Stomach (tissue), 9 donors: ENCODE measurements around the gene LAMP5. TPM values are rescaled to one million over a fixed set of nuclear protein-coding genes. Genes with fewer than 3 reads are reported as not detected.

Source experiments
- DNase-seq, 2 donors: peaks; one replicate each; pipeline versions ENCODE4 v3.0.0 to v3.0.0-alpha.2; 2013 to 2019
- H3K27ac ChIP-seq, 5 donors: fragments of 200-600 bp in 4 of 5; sonication (generic) in 4 of 5; one replicate each; pipeline ENCODE4 v1.5.1; 2013 to 2019; ENCODE audit warnings: mild to moderate bottlenecking in 1 of 5, moderate library complexity in 1 of 5
- H3K27me3 ChIP-seq, 3 donors: fragments of 200-600 bp; sonication (generic); one replicate each; pipeline ENCODE4 v1.5.1; 2017 to 2019; ENCODE audit warnings: mixed run types in 1 of 3
- H3K36me3 ChIP-seq, 4 donors: fragments of 200-600 bp; sonication (generic); 1 replicate in 3 of 4; 2 replicates in 1 of 4; pipeline ENCODE4 v1.5.1; 2016 to 2019
- H3K4me1 ChIP-seq, 4 donors: fragments of 200-600 bp; sonication (generic); one replicate each; pipeline ENCODE4 v1.5.1; 2016 to 2019
- H3K4me3 ChIP-seq, 4 donors: fragments of 200-600 bp; sonication (generic) in 3 of 4; one replicate each; pipeline ENCODE4 v1.5.1; 2016 to 2019; ENCODE audit warnings: mild to moderate bottlenecking in 1 of 4
- H3K9me3 ChIP-seq, 4 donors: fragments of 200-600 bp; sonication (generic); one replicate each; pipeline ENCODE4 v1.5.1; 2016 to 2019
- EP300 ChIP-seq: sonication (generic); formaldehyde crosslinking; IDR thresholded peaks from one replicate; pipeline ENCODE4 v1.6.1; 2017; ENCODE audit warnings: antibody characterized with exemption
- POLR2A ChIP-seq, 4 donors: fragments of 450-650 bp; IDR thresholded peaks; one replicate each; pipeline ENCODE4 v1.6.1; 2016; ENCODE audit warnings: antibody characterized with exemption in 4 of 4, control low read depth in 2 of 4, mild to moderate bottlenecking in 1 of 4, moderate library complexity in 1 of 4
- POLR2AphosphoS5 ChIP-seq, 3 donors: sonication (generic); formaldehyde crosslinking; IDR thresholded peaks; one replicate each; pipeline ENCODE4 v1.6.1; 2016; ENCODE audit warnings: antibody characterized with exemption in 3 of 3
- WGBS, 5 donors: extraction: QIAGEN DNeasy Blood & Tissue Kit in 3 of 5; methylation state at CpG; one replicate each; pipeline versions ENCODE4 v1.1.5 to v1.1.7; 2013 to 2018; 5-methylcytosine and 5-hydroxymethylcytosine counted together
- intact Hi-C: fragments of 100-400 bp; cut with DNase I; formaldehyde crosslinking; loops from one replicate; pipeline ENCODE4 v1.15.1; 2023; ENCODE audit warnings: low total_unique reads
- polyA plus RNA-seq, 3 donors: library from polyadenylated mRNA; stranded (reverse); fragments of 200-250 nt; gene quantifications; one replicate each; pipeline ENCODE4 v1.2.3, GENCODE V29; 2013
- total RNA-seq, 5 donors: library from RNA; depleted of rRNA; stranded (reverse); fragments of >200 nt; gene quantifications; one replicate each; pipeline versions ENCODE4 v1.1.0 to v1.2.3, GENCODE V29; 2014 to 2016
- TF ChIP-seq, protein P1 (sequence below), 7 experiments: fragments of 450-650 bp in 4 of 7; fragments of 200-600 bp in 3 of 7; sonication (generic) in 3 of 7; IDR thresholded peaks; one replicate each; pipeline ENCODE4 v1.5.1; 2016 to 2019; ENCODE audit warnings: antibody characterized with exemption in 7 of 7, control low read depth in 2 of 7, mild to moderate bottlenecking in 1 of 7
- donor health status: healthy with polysubstance abuse.
- donor health status: Bipolar disorder and iron deficiency.
- donor health status: healthy.

Gene LAMP5
- total and polyA plus RNA-seq, 8 donors, result 0.20 to 2.9 (median 0.52) TPM; not detected in 4

DNA sequence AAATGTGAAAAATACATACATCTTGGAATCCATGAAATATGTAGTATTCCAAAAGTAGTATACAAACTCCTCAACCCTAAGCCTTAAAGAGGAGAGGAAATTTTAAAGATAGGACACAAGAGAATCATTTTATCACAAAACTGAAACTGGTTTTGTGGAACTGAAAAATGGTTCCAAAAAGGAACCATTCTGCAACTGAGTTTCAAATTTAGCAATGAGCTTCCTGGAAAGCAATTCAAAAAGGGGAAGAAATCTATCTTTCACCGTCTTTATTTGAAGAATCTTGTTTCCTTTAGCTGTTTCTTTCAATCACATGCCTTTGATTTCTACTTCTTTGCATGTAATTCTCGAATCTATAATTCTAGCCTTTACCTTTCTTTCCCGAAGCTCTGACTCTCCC lies 32.2 kb upstream of the LAMP5 start:
- TF ChIP-seq POLR2A (IDR thresholded peaks at IDR 0.05) (no peak), EP300 (no peak), POLR2AphosphoS5 (IDR thresholded peaks at IDR 0.05) (no peak)
- TF ChIP-seq, protein P1, sequence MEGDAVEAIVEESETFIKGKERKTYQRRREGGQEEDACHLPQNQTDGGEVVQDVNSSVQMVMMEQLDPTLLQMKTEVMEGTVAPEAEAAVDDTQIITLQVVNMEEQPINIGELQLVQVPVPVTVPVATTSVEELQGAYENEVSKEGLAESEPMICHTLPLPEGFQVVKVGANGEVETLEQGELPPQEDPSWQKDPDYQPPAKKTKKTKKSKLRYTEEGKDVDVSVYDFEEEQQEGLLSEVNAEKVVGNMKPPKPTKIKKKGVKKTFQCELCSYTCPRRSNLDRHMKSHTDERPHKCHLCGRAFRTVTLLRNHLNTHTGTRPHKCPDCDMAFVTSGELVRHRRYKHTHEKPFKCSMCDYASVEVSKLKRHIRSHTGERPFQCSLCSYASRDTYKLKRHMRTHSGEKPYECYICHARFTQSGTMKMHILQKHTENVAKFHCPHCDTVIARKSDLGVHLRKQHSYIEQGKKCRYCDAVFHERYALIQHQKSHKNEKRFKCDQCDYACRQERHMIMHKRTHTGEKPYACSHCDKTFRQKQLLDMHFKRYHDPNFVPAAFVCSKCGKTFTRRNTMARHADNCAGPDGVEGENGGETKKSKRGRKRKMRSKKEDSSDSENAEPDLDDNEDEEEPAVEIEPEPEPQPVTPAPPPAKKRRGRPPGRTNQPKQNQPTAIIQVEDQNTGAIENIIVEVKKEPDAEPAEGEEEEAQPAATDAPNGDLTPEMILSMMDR (IDR thresholded peaks at IDR 0.05), result no peak
- H3K9me3 ChIP-seq, result no peaks in the 10 kb centered on the region
- no peaks in the 10 kb centered on the region for H3K4me1 ChIP-seq
- no peak overlapping the region for H3K4me3 ChIP-seq
- 77 to 86% (median 81%) methylated on average over 3 of the region's 3 CpGs for WGBS, 5 donors
- no peaks in the 10 kb centered on the region for H3K27me3 ChIP-seq
- DNase-seq, result no peak
- H3K36me3 ChIP-seq, result peaks cover 0 to 7% (median 4%) of the 10 kb centered on the region in 4 donors
- intact Hi-C loops, result no loop called here
- H3K27ac ChIP-seq, result no peak overlapping the region

DNA sequence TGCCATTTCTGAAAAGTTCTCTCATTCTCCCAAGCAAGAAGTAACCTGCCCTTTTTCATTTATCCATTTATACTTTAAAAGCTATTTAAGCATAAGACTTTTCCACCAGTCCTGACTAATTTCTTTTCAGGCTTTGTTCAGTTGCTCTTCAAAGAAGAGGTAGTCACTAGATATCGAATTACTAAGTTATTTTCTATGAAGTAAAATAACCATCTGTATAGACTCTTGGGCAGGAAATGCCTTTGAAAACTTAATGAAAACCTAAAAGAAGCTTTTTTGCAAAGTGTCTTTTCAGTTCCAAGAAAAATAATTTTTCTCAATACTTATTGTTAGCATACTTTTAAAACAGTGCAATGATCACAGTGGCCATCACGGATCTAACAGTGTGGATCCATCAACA lies 31.3 kb upstream of the LAMP5 start:
- WGBS, 5 donors, result 76 to 91% (median 87%) methylated on average over 2 of the region's 2 CpGs
- Histone ChIP-seq H3K4me1 (no peaks in the 10 kb centered on the region), H3K36me3 (peaks cover 0 to 7% (median 3%) of the 10 kb centered on the region in 4 donors), H3K9me3 (no peaks in the 10 kb centered on the region), H3K4me3 (no peak overlapping the region), H3K27me3 (no peaks in the 10 kb centered on the region), H3K27ac (no peak overlapping the region)
- intact Hi-C loops, result no loop called here
- DNase-seq, result no peak
- TF ChIP-seq, protein P1 (IDR thresholded peaks at IDR 0.05), result no peak
- TF ChIP-seq EP300, result no peak
- TF ChIP-seq POLR2A (IDR thresholded peaks at IDR 0.05), result no peak
- TF ChIP-seq POLR2AphosphoS5 (IDR thresholded peaks at IDR 0.05), result no peak

DNA sequence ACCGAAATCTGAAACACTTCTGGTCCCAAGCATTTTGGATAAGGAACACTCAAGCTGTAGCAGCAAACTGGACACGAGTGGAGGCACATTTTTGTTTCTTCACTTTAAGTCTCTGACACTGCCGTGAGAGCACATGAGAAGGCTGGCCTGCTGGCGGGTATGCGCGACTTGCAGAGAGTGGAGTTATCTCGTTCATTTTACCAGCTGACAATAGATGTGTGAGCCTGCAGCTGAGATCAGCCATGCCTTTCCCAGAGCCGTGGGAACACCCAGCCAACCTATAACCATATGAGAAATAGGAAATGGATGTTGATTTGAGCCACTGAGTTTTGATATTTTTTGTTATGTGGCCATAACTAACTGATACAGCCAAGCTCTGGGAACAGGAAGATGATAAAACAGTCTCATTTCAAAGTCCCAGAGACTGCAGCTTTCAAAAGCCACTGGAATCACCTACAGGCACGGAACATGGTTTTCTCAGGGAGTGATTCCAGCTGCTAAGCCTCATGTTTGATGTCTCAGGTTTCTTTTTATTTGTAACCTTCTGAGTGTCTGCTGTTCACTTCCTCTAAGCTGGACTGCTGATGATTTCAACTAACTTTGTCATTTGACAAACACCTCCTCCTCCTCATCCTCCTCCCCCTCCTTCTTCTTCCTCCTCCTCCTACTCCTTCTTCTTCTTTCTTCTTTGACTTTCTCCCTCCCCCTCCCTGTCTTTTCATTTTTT lies 28.6 kb upstream of the LAMP5 start:
- DNase-seq, result no peak
- no peaks in the 10 kb centered on the region for H3K9me3 ChIP-seq
- 76 to 82% (median 77%) methylated on average over 9 of the region's 9 CpGs for WGBS, 5 donors
- H3K27me3 ChIP-seq, result no peaks in the 10 kb centered on the region
- no peaks in the 10 kb centered on the region for H3K36me3 ChIP-seq
- H3K4me3 ChIP-seq, result no peak overlapping the region
- intact Hi-C loops, result no loop called here
- no peaks in the 10 kb centered on the region for H3K4me1 ChIP-seq
- no peak overlapping the region for H3K27ac ChIP-seq
- TF ChIP-seq POLR2AphosphoS5 (IDR thresholded peaks at IDR 0.05), result no peak

DNA sequence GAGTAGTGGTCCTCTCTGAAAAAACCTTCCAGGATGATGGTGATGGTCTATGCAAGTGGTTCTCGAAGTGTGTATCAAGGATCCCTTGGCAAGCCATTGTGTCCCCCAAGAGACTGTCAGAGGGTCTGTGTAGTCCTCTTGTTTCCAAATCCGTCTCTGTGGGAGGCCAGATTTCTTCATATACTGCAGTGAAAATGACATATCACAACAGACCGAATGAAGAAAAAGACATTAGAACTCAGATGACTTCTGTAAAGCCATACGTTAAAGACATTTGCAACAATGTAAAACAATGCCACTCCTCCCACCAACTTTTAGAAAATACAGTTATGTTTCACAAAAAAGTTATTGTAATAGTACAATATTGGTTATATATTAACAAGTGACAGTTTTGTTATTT lies 27.2 kb upstream of the LAMP5 start:
- H3K4me3 ChIP-seq, result no peak overlapping the region
- WGBS, 5 donors, result 77 to 89% (median 86%) methylated on average over 4 of the region's 4 CpGs
- no peaks in the 10 kb centered on the region for H3K36me3 ChIP-seq
- intact Hi-C loops, result no loop called here
- no peaks in the 10 kb centered on the region for H3K9me3 ChIP-seq
- no peaks in the 10 kb centered on the region for H3K27me3 ChIP-seq
- TF ChIP-seq POLR2AphosphoS5 (IDR thresholded peaks at IDR 0.05), result no peak
- TF ChIP-seq, protein P1 (IDR thresholded peaks at IDR 0.05), result no peak
- no peak for TF ChIP-seq POLR2A (IDR thresholded peaks at IDR 0.05)
- no peak for TF ChIP-seq EP300
- no peak for DNase-seq
- no peak overlapping the region for H3K27ac ChIP-seq
- no peaks in the 10 kb centered on the region for H3K4me1 ChIP-seq

DNA sequence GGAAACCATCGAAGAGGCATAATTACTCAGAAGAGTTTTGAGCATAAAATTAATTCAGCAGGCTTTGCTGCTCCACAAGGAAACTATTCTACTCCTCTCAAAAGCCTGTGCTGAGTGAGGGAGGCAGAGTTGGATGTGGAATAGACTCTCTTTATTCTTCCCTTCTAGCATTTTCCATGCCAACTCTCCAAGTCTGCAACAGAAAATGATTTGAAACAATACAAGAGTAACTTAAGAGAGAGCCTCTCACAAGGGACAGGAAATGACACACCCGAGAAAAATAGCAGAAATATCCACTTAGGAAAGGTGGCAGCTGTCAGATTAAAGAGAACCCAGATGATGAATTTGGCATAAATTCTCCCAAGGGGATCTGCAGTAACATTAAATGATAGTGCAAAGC lies 26.3 kb upstream of the LAMP5 start:
- no peaks in the 10 kb centered on the region for H3K27me3 ChIP-seq
- peak in 1 of 2 donors; percentile 27 for DNase-seq
- 55 to 75% (median 66%) methylated on average over 2 of the region's 2 CpGs for WGBS, 5 donors
- no peak overlapping the region for H3K27ac ChIP-seq
- no peak overlapping the region for H3K4me3 ChIP-seq
- intact Hi-C loops, result no loop called here
- TF ChIP-seq POLR2AphosphoS5 (IDR thresholded peaks at IDR 0.05) (no peak), POLR2A (IDR thresholded peaks at IDR 0.05) (no peak), EP300 (no peak)
- TF ChIP-seq, protein P1 (IDR thresholded peaks at IDR 0.05), result no peak
- H3K4me1 ChIP-seq, result no peaks in the 10 kb centered on the region
- H3K9me3 ChIP-seq, result no peaks in the 10 kb centered on the region
- no peaks in the 10 kb centered on the region for H3K36me3 ChIP-seq
